ENCODE data around the gene NODAL.
"Not testable (repeated sequence)": the region's sequence is repeated elsewhere in the genome, so short reads cannot be mapped to it uniquely, and the experiment has no call there.

The NODAL gene

GRCh38 chr10:70441161-70441894 lies at the start of gene NODAL:
TSS of gene NODAL (minus strand) at chr10:70441681. CDS start at chr10:70441667, 14 bp downstream.
- no peak for DNase-seq

GRCh38 chr10:70490142-70490541 lies 48.7 kb upstream of the NODAL start:
- DNase-seq: no peak

- no peak for DNase-seq
Observed at GRCh38 chr10:70487824-70488223, 46.3 kb upstream of the NODAL start.

GRCh38 chr10:70483872-70484271 lies 42.4 kb upstream of the NODAL start:
- DNase-seq: not testable (repeated sequence)

GRCh38 chr10:70482982-70483760 lies 41.7 kb upstream of the NODAL start:
- DNase-seq: no peak

- DNase-seq: no peak
Observed at GRCh38 chr10:70481831-70482530, 40.5 kb upstream of the NODAL start.

- DNase-seq: no peak
Observed at GRCh38 chr10:70481105-70481504, 39.6 kb upstream of the NODAL start.

- DNase-seq: no peak
Observed at GRCh38 chr10:70480239-70480861, 38.9 kb upstream of the NODAL start.

GRCh38 chr10:70479626-70480238 lies 38.3 kb upstream of the NODAL start:
- DNase-seq: no peak

GRCh38 chr10:70479165-70479581 lies 37.7 kb upstream of the NODAL start:
- no peak for DNase-seq

GRCh38 chr10:70478191-70479164 lies 37.0 kb upstream of the NODAL start, which contains the start of gene PALD1:
TSS of gene PALD1 (plus strand) at chr10:70478767. CDS start at chr10:70525952, 47,185 bp downstream.
- DNase-seq: peak; percentile 61

- peak; percentile 43 for DNase-seq
Observed at GRCh38 chr10:70477661-70478162, 36.2 kb upstream of the NODAL start.

- no peak for DNase-seq
Observed at GRCh38 chr10:70476249-70477035, 35.0 kb upstream of the NODAL start.

- DNase-seq: no peak
Observed at GRCh38 chr10:70475661-70476060, 34.2 kb upstream of the NODAL start.

- no peak for DNase-seq
Observed at GRCh38 chr10:70474780-70475179, 33.3 kb upstream of the NODAL start.

- no peak for DNase-seq
Observed at GRCh38 chr10:70472799-70473454, 31.4 kb upstream of the NODAL start.

- DNase-seq: no peak
Observed at GRCh38 chr10:70466951-70467350, 25.5 kb upstream of the NODAL start.

GRCh38 chr10:70465832-70466231 lies 24.4 kb upstream of the NODAL start:
- no peak for DNase-seq

GRCh38 chr10:70465278-70465677 lies 23.8 kb upstream of the NODAL start:
- DNase-seq: no peak
